WTC11 (cell line): Measurements from ENCODE around the gene SLC38A3.

Source experiments
- CREB1 ChIP-seq: sonication (generic); formaldehyde crosslinking; IDR thresholded peaks from 2 replicates; pipeline ENCODE4 v1.8.0; 2023; ENCODE audit warnings: mild to moderate bottlenecking, missing genetic modification reagents
- CTCF ChIP-seq: fragments of 200-600 bp; IDR thresholded peaks from 2 replicates; pipeline ENCODE4 v1.8.0; 2022; ENCODE audit warnings: antibody characterized with exemption
- FOXP1 ChIP-seq: sonication (generic); formaldehyde crosslinking; IDR thresholded peaks from 2 replicates; pipeline ENCODE4 v1.8.0; 2022; ENCODE audit warnings: missing genetic modification reagents, mild to moderate bottlenecking, moderate library complexity, borderline replicate concordance
- FOXP4 ChIP-seq: sonication (generic); formaldehyde crosslinking; IDR thresholded peaks from 2 replicates; pipeline ENCODE4 v1.8.0; 2022; ENCODE audit warnings: mild to moderate bottlenecking, missing genetic modification reagents
- GABPB1 ChIP-seq: sonication (generic); formaldehyde crosslinking; IDR thresholded peaks from 2 replicates; pipeline ENCODE4 v1.8.1; 2023; ENCODE audit warnings: mild to moderate bottlenecking, missing genetic modification reagents
- IRF1 ChIP-seq: sonication (generic); formaldehyde crosslinking; IDR thresholded peaks from 2 replicates; pipeline ENCODE4 v1.8.0; 2023; ENCODE audit warnings: missing genetic modification reagents
- ZNF232 ChIP-seq: sonication (generic); formaldehyde crosslinking; IDR thresholded peaks from 2 replicates; pipeline ENCODE4 v1.8.0; 2022; ENCODE audit warnings: mild to moderate bottlenecking, missing genetic modification reagents

GRCh38 chr3:50226888-50227389, 21.9 kb downstream of the SLC38A3 start:
- no peak for TF ChIP-seq CTCF
- TF ChIP-seq GABPB1 (CRISPR knock-in tag), result no peak
- 0 out of 2 replicates have a peak, but pooled peaks have one; percentile 10 for TF ChIP-seq FOXP1 (CRISPR knock-in tag)
- no peak for TF ChIP-seq CREB1 (CRISPR knock-in tag)
- TF ChIP-seq ZNF232, result no peak
- no peak for TF ChIP-seq FOXP4 (CRISPR knock-in tag)
- TF ChIP-seq IRF1 (CRISPR knock-in tag), result no peak
